HepG2 (cell line): ENCODE measurements around the gene S100A16. TPM values are rescaled to one million over a fixed set of nuclear protein-coding genes. Genes with fewer than 3 reads are reported as not detected.

ENCODE experiments used
- ESRRA ChIP-seq: sonication (generic); formaldehyde crosslinking; IDR thresholded peaks from 2 replicates; pipeline ENCODE4 v1.5.1; 2020; ENCODE audit warnings: mild to moderate bottlenecking, low read depth, missing genetic modification reagents
- FOXK2 ChIP-seq: fragments of 450-650 bp; IDR thresholded peaks from 2 replicates; pipeline ENCODE4 v1.6.1; 2016
- IKZF4 ChIP-seq: sonication (generic); formaldehyde crosslinking; IDR thresholded peaks from 2 replicates; pipeline ENCODE4 v1.5.1; 2020; ENCODE audit warnings: borderline replicate concordance, mild to moderate bottlenecking, low read depth, missing genetic modification reagents; ENCODE audit errors: not compliant biosample characterization
- NCOR1 ChIP-seq: fragments of 200-600 bp; sonication (generic); IDR thresholded peaks from 2 replicates; pipeline ENCODE4 v1.7.0; 2017; ENCODE audit warnings: antibody characterized with exemption, low read length, borderline replicate concordance
- NFRKB ChIP-seq: fragments of 450-650 bp; IDR thresholded peaks from 2 replicates; pipeline ENCODE4 v1.6.1; 2017
- NR3C1 ChIP-seq: sonication (generic); formaldehyde crosslinking; IDR thresholded peaks from 2 replicates; pipeline ENCODE4 v1.4.0; 2020; ENCODE audit warnings: missing genetic modification reagents
- SMARCE1 ChIP-seq: fragments of 450-650 bp; IDR thresholded peaks from 2 replicates; pipeline ENCODE4 v1.6.1; 2017; ENCODE audit warnings: borderline replicate concordance
- ZIK1 ChIP-seq: sonication (generic); formaldehyde crosslinking; IDR thresholded peaks from 2 replicates; pipeline ENCODE4 v1.5.0; 2020; ENCODE audit warnings: mild to moderate bottlenecking, low read depth, missing genetic modification reagents, borderline replicate concordance
- ZNF143 ChIP-seq: sonication (generic); formaldehyde crosslinking; IDR thresholded peaks from 2 replicates; pipeline ENCODE4 v1.4.0; 2020; ENCODE audit warnings: missing genetic modification reagents
- ZNF547 ChIP-seq: sonication (generic); formaldehyde crosslinking; IDR thresholded peaks from 2 replicates; pipeline ENCODE4 v1.5.1; 2020; ENCODE audit warnings: mild to moderate bottlenecking, missing genetic modification reagents
- ZNF660 ChIP-seq: sonication (generic); formaldehyde crosslinking; IDR thresholded peaks from 2 replicates; pipeline ENCODE4 v1.5.1; 2020; ENCODE audit warnings: mild to moderate bottlenecking, low read depth, missing genetic modification reagents, borderline replicate concordance
- ZNF780A ChIP-seq: sonication (generic); formaldehyde crosslinking; IDR thresholded peaks from 2 replicates; pipeline ENCODE4 v1.8.0; 2022; ENCODE audit warnings: mild to moderate bottlenecking, missing genetic modification reagents, moderate library complexity
- ZSCAN9 ChIP-seq: IDR thresholded peaks from 2 replicates; pipeline ENCODE4 v1.6.1; 2016; ENCODE audit warnings: borderline replicate concordance
- polyA plus RNA-seq, 8 experiments: library from polyadenylated mRNA; depleted of rRNA in 3 of 8; stranded (reverse) in 7 of 8; unstranded in 1 of 8; fragments of >200 nt; fragmentation: Illumina TruSeq in 4 of 8; extraction: Trizol in 4 of 8; gene quantifications; 2 replicates each; pipeline versions ENCODE4 v1.2.1 to v1.2.3, GENCODE V29; 2011 to 2016; ENCODE audit warnings: low read depth in 4 of 8, missing spikeins in 1 of 8, mixed read lengths in 1 of 8; ENCODE audit not compliant: insufficient read depth in 1 of 8
- total RNA-seq, 5 experiments: library from RNA; depleted of rRNA; stranded (reverse); fragments of >200 nt; fragmentation: Illumina TruSeq; extraction: Trizol; gene quantifications; 2 replicates each; pipeline ENCODE4 v1.2.3, GENCODE V29; 2016; ENCODE audit warnings: low read depth in 1 of 5
- TF ChIP-seq, protein P1 (sequence below): sonication (generic); formaldehyde crosslinking; IDR thresholded peaks from 2 replicates; pipeline ENCODE4 v1.5.1; 2020; ENCODE audit warnings: missing genetic modification reagents, mild to moderate bottlenecking, borderline replicate concordance
- TF ChIP-seq, protein P2 (sequence below): sonication (generic); formaldehyde crosslinking; IDR thresholded peaks from 2 replicates; pipeline ENCODE4 v1.9.0; 2021; ENCODE audit warnings: missing genetic modification reagents, borderline replicate concordance
- TF ChIP-seq, protein P3 (sequence below): IDR thresholded peaks from 2 replicates; pipeline ENCODE4 v1.6.1; 2016; ENCODE audit warnings: control low read depth
- TF ChIP-seq, protein P4 (sequence below): sonication (generic); formaldehyde crosslinking; IDR thresholded peaks from 2 replicates; pipeline ENCODE4 v1.8.1; 2022; ENCODE audit warnings: low read depth, mild to moderate bottlenecking, missing genetic modification reagents
- TF ChIP-seq, protein P5 (sequence below): sonication (generic); formaldehyde crosslinking; conservative IDR thresholded peaks from 2 replicates; pipeline ENCODE4 v1.8.0; 2022; ENCODE audit warnings: low read depth, missing genetic modification reagents

Gene S100A16
- total and polyA plus RNA-seq, 2 of the 13 experiments (the other 11 are each of a cell fraction or from before 2014, with no cell fraction given) = 46.0 to 195 TPM

DNA sequence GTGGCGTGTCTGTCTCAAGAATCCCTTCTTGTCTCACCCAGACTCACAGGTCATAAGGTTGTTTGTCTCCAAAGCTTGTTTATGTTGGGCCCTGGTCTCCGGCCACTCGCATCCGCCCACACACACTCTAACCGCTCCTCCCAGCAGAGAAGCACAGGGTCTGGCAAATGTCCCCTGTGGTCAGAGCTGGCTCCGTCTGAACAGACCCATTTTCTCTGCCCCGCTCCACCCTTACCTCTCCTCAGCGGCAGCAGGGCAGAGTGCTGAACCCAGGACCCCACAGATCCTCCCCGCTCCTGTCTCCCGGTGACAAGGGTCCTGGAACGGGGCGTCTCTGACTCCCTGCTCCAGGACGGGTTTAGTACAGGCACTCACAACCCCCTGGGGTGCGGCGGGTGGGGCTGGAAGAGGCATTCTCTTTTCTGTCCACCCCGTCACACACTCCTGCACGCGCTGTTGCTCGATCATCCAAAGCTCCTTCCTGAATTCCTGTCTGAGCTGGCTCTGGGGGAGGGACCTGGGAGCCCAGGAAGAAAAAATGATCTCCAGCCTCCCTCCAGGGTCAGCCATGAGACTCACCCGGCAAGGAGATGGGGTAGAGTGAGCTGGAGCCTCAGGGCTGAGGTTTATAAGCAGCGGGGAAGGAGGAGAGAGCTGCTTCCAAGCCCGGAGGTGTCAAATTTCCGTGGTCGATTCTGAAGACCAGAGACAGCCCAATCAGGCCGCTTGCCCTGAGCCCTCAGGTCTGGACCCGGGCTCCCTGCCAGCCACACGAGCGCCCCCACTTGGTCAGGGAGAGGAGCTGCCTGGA, 14.2 kb upstream of the S100A16 start, which contains the start of gene S100A13 (continued):
- TF ChIP-seq ESRRA (CRISPR knock-in tag) (0 out of 2 replicates have a peak, but pooled peaks have one; percentile 32), SMARCE1 (no peak), NR3C1 (CRISPR knock-in tag) (no peak), IKZF4 (CRISPR knock-in tag) (no peak), NCOR1 (no peak), ZNF143 (CRISPR knock-in tag) (no peak), FOXK2 (no peak), ZSCAN9 (CRISPR knock-in tag) (no peak), ZNF780A (CRISPR knock-in tag) (no peak), ZIK1 (no peak), ZNF547 (no peak), ZNF660 (CRISPR knock-in tag) (no peak), NFRKB (no peak)
- TF ChIP-seq, protein P1, sequence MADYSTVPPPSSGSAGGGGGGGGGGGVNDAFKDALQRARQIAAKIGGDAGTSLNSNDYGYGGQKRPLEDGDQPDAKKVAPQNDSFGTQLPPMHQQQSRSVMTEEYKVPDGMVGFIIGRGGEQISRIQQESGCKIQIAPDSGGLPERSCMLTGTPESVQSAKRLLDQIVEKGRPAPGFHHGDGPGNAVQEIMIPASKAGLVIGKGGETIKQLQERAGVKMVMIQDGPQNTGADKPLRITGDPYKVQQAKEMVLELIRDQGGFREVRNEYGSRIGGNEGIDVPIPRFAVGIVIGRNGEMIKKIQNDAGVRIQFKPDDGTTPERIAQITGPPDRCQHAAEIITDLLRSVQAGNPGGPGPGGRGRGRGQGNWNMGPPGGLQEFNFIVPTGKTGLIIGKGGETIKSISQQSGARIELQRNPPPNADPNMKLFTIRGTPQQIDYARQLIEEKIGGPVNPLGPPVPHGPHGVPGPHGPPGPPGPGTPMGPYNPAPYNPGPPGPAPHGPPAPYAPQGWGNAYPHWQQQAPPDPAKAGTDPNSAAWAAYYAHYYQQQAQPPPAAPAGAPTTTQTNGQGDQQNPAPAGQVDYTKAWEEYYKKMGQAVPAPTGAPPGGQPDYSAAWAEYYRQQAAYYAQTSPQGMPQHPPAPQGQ (CRISPR knock-in tag) = no peak
- TF ChIP-seq, protein P2, sequence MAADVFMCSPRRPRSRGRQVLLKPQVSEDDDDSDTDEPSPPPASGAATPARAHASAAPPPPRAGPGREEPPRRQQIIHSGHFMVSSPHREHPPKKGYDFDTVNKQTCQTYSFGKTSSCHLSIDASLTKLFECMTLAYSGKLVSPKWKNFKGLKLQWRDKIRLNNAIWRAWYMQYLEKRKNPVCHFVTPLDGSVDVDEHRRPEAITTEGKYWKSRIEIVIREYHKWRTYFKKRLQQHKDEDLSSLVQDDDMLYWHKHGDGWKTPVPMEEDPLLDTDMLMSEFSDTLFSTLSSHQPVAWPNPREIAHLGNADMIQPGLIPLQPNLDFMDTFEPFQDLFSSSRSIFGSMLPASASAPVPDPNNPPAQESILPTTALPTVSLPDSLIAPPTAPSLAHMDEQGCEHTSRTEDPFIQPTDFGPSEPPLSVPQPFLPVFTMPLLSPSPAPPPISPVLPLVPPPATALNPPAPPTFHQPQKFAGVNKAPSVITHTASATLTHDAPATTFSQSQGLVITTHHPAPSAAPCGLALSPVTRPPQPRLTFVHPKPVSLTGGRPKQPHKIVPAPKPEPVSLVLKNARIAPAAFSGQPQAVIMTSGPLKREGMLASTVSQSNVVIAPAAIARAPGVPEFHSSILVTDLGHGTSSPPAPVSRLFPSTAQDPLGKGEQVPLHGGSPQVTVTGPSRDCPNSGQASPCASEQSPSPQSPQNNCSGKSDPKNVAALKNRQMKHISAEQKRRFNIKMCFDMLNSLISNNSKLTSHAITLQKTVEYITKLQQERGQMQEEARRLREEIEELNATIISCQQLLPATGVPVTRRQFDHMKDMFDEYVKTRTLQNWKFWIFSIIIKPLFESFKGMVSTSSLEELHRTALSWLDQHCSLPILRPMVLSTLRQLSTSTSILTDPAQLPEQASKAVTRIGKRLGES (CRISPR knock-in tag) = no peak
- TF ChIP-seq, protein P3, sequence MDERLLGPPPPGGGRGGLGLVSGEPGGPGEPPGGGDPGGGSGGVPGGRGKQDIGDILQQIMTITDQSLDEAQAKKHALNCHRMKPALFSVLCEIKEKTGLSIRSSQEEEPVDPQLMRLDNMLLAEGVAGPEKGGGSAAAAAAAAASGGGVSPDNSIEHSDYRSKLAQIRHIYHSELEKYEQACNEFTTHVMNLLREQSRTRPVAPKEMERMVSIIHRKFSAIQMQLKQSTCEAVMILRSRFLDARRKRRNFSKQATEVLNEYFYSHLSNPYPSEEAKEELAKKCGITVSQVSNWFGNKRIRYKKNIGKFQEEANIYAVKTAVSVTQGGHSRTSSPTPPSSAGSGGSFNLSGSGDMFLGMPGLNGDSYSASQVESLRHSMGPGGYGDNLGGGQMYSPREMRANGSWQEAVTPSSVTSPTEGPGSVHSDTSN (CRISPR knock-in tag) = no peak
- TF ChIP-seq, protein P4, sequence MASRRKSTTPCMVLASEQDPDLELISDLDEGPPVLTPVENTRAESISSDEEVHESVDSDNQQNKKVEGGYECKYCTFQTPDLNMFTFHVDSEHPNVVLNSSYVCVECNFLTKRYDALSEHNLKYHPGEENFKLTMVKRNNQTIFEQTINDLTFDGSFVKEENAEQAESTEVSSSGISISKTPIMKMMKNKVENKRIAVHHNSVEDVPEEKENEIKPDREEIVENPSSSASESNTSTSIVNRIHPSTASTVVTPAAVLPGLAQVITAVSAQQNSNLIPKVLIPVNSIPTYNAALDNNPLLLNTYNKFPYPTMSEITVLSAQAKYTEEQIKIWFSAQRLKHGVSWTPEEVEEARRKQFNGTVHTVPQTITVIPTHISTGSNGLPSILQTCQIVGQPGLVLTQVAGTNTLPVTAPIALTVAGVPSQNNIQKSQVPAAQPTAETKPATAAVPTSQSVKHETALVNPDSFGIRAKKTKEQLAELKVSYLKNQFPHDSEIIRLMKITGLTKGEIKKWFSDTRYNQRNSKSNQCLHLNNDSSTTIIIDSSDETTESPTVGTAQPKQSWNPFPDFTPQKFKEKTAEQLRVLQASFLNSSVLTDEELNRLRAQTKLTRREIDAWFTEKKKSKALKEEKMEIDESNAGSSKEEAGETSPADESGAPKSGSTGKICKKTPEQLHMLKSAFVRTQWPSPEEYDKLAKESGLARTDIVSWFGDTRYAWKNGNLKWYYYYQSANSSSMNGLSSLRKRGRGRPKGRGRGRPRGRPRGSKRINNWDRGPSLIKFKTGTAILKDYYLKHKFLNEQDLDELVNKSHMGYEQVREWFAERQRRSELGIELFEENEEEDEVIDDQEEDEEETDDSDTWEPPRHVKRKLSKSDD = no peak
- TF ChIP-seq, protein P5, sequence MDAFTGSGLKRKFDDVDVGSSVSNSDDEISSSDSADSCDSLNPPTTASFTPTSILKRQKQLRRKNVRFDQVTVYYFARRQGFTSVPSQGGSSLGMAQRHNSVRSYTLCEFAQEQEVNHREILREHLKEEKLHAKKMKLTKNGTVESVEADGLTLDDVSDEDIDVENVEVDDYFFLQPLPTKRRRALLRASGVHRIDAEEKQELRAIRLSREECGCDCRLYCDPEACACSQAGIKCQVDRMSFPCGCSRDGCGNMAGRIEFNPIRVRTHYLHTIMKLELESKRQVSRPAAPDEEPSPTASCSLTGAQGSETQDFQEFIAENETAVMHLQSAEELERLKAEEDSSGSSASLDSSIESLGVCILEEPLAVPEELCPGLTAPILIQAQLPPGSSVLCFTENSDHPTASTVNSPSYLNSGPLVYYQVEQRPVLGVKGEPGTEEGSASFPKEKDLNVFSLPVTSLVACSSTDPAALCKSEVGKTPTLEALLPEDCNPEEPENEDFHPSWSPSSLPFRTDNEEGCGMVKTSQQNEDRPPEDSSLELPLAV (CRISPR knock-in tag) = no peak
